GM12892 (cell line): ENCODE measurements around the gene USP37.

Experiments used
- POLR2A ChIP-seq: IDR thresholded peaks from 2 replicates; pipeline ENCODE4 v1.6.1; 2011; ENCODE audit warnings: low read depth, low read length, control low read depth
- POLR2AphosphoS5 ChIP-seq: IDR thresholded peaks from 2 replicates; pipeline ENCODE4 v1.6.1; 2011; ENCODE audit warnings: low read depth, low read length, control low read depth

DNA sequence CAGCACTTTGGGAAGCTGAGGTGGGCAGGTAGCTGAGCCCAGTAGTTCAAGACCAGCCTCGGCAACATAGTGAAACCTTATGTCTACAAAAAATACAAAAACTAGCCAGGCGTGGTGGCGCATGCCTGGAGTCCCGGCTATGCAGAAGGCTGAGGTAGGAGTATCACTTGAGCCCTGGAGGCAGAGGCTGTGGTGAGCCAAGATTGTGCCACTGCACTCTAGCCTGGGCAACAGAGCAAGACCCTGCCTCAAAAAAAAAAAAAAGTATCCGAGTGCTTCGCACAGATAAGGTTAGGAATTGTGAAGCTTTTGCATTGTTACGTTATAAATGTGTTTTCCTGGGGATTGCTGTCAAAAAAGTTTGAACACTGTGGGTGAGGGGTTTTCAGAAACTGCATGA is 164.3 kb downstream of the USP37 start:
- TF ChIP-seq POLR2A = no peak
- no peak for TF ChIP-seq POLR2AphosphoS5
